H7 (cell line): Measurements from ENCODE around the gene PTPRC. TPM values are rescaled to one million over a fixed set of nuclear protein-coding genes. Genes with fewer than 3 reads are reported as not detected.

Source experiments
- DNase-seq: peaks from one replicate; pipeline ENCODE4 v3.0.0; 2012
- H3K27me3 ChIP-seq: 2 replicates; pipeline ENCODE4 v1.6.0; 2011; ENCODE audit warnings: mild to moderate bottlenecking, low read length; ENCODE audit not compliant: control insufficient read depth, insufficient read depth
- H3K36me3 ChIP-seq: replicated peaks from 2 replicates; pipeline ENCODE4 v1.5.1; 2011; ENCODE audit warnings: low read length; ENCODE audit not compliant: control insufficient read depth, insufficient read depth
- H3K4me3 ChIP-seq: 2 replicates; pipeline ENCODE4 v1.5.1; 2011; ENCODE audit warnings: low read depth, mild to moderate bottlenecking, control low read depth, low read length, moderate library complexity; ENCODE audit not compliant: insufficient read depth
- total RNA-seq: library from RNA; depleted of rRNA; stranded (reverse); fragments of >200 nt; shearing (Covaris generic); gene quantifications from 2 replicates; pipeline ENCODE4 v1.2.3, GENCODE V29; 2014

The PTPRC gene
- total RNA-seq, 1 experiment from 2014 or later: not detected

- no peaks in the 10 kb centered on the region for H3K36me3 ChIP-seq
- no peak overlapping the region for H3K4me3 ChIP-seq
- no peaks in the 10 kb centered on the region for H3K27me3 ChIP-seq
- no peak for DNase-seq
Measured at GRCh38 chr1:198754670-198755069, 115.8 kb downstream of the PTPRC start.

- no peak for DNase-seq
- Histone ChIP-seq H3K36me3 (no peaks in the 10 kb centered on the region), H3K27me3 (no peaks in the 10 kb centered on the region), H3K4me3 (no peak overlapping the region)
Measured at GRCh38 chr1:198755715-198756114, 116.9 kb downstream of the PTPRC start.

GRCh38 chr1:198756470-198756869 lies 117.6 kb downstream of the PTPRC start:
- DNase-seq: no peak
- Histone ChIP-seq H3K4me3 (no peak overlapping the region), H3K36me3 (no peaks in the 10 kb centered on the region), H3K27me3 (no peaks in the 10 kb centered on the region)

GRCh38 chr1:198761859-198762616 lies 123.2 kb downstream of the PTPRC start:
- DNase-seq: no peak
- H3K36me3 ChIP-seq: no peaks in the 10 kb centered on the region

GRCh38 chr1:198763298-198763714 lies 124.5 kb downstream of the PTPRC start:
- Histone ChIP-seq H3K27me3 (no peaks in the 10 kb centered on the region), H3K36me3 (no peaks in the 10 kb centered on the region), H3K4me3 (no peak overlapping the region)
- no peak for DNase-seq

More at GRCh38 chr1:198761859-198762616, 123.2 kb downstream of the PTPRC start:
- no peaks in the 10 kb centered on the region for H3K27me3 ChIP-seq
- H3K4me3 ChIP-seq: no peak overlapping the region

- no peaks in the 10 kb centered on the region for H3K36me3 ChIP-seq
- DNase-seq: no peak
- H3K27me3 ChIP-seq: no peaks in the 10 kb centered on the region
- no peak overlapping the region for H3K4me3 ChIP-seq
Measured at GRCh38 chr1:198764748-198765147, 125.9 kb downstream of the PTPRC start.

- H3K27me3 ChIP-seq: no peaks in the 10 kb centered on the region
- no peaks in the 10 kb centered on the region for H3K36me3 ChIP-seq
- no peak for DNase-seq
- no peak overlapping the region for H3K4me3 ChIP-seq
Measured at GRCh38 chr1:198765416-198765815, 126.6 kb downstream of the PTPRC start.

- no peak overlapping the region for H3K4me3 ChIP-seq
- DNase-seq: no peak
- no peaks in the 10 kb centered on the region for H3K36me3 ChIP-seq
- H3K27me3 ChIP-seq: no peaks in the 10 kb centered on the region
Measured at GRCh38 chr1:198771563-198772153, 132.8 kb downstream of the PTPRC start.

GRCh38 chr1:198772626-198773025 lies 133.8 kb downstream of the PTPRC start:
- H3K4me3 ChIP-seq: no peak overlapping the region
- H3K36me3 ChIP-seq: no peaks in the 10 kb centered on the region
- no peak for DNase-seq
- H3K27me3 ChIP-seq: no peaks in the 10 kb centered on the region

- Histone ChIP-seq H3K4me3 (no peak overlapping the region), H3K36me3 (no peaks in the 10 kb centered on the region), H3K27me3 (no peaks in the 10 kb centered on the region)
- no peak for DNase-seq
Measured at GRCh38 chr1:198773030-198773429, 134.2 kb downstream of the PTPRC start.

GRCh38 chr1:198773523-198773922 lies 134.7 kb downstream of the PTPRC start:
- Histone ChIP-seq H3K27me3 (no peaks in the 10 kb centered on the region), H3K36me3 (no peaks in the 10 kb centered on the region), H3K4me3 (no peak overlapping the region)
- no peak for DNase-seq

- H3K27me3 ChIP-seq: no peaks in the 10 kb centered on the region
- H3K36me3 ChIP-seq: no peaks in the 10 kb centered on the region
- no peak for DNase-seq
- no peak overlapping the region for H3K4me3 ChIP-seq
Measured at GRCh38 chr1:198774421-198774820, 135.6 kb downstream of the PTPRC start.

- DNase-seq: no peak
- Histone ChIP-seq H3K27me3 (no peaks in the 10 kb centered on the region), H3K4me3 (no peak overlapping the region)
Measured at GRCh38 chr1:198775606-198776005, 136.8 kb downstream of the PTPRC start.

GRCh38 chr1:198776602-198777029 lies 137.8 kb downstream of the PTPRC start:
- Histone ChIP-seq H3K4me3 (no peak overlapping the region), H3K36me3 (no peaks in the 10 kb centered on the region), H3K27me3 (no peaks in the 10 kb centered on the region)
- DNase-seq: no peak

More at GRCh38 chr1:198775606-198776005, 136.8 kb downstream of the PTPRC start:
- no peaks in the 10 kb centered on the region for H3K36me3 ChIP-seq

- Histone ChIP-seq H3K36me3 (no peaks in the 10 kb centered on the region), H3K27me3 (no peaks in the 10 kb centered on the region), H3K4me3 (no peak overlapping the region)
- no peak for DNase-seq
Measured at GRCh38 chr1:198778049-198778448, 139.2 kb downstream of the PTPRC start.
